Tongue (tissue), 2 donors: ENCODE measurements around the gene TCEAL3. TPM values are rescaled to one million over a fixed set of nuclear protein-coding genes. Genes with fewer than 3 reads are reported as not detected.
A peak's percentile ranks its signal among the peaks of the same experiment; 100 is the strongest.
"Not testable (repeated sequence)": the region's sequence is repeated elsewhere in the genome, so short reads cannot be mapped to it uniquely, and the experiment has no call there.

Source experiments
- DNase-seq: peaks from one replicate; pipeline ENCODE4 v3.0.0-alpha.2; 2015
- total RNA-seq: library from RNA; depleted of rRNA; stranded (reverse); fragments of >200 nt; gene quantifications from one replicate; pipeline ENCODE4 v1.2.3, GENCODE V29; 2014

TCEAL3 gene
- total RNA-seq, 1 donor from 2014 or later = 5.8 TPM

GRCh38 chrX:103626855-103627254, 19.1 kb downstream of the TCEAL3 start:
- DNase-seq = no peak

GRCh38 chrX:103628386-103629317, 20.9 kb downstream of the TCEAL3 start, which contains the start of gene TCEAL1:
Gene TCEAL1, plus strand, starts transcription at chrX:103628975. Its CDS starts 942 bp downstream, at chrX:103629917.
- DNase-seq = peak; percentile 82

GRCh38 chrX:103629318-103630170, 21.8 kb downstream of the TCEAL3 start:
- DNase-seq = peak; percentile 86

- DNase-seq = no peak
Measured at GRCh38 chrX:103630171-103630511, 22.4 kb downstream of the TCEAL3 start.

GRCh38 chrX:103631145-103631544, 23.4 kb downstream of the TCEAL3 start:
- no peak for DNase-seq

- DNase-seq = no peak
Measured at GRCh38 chrX:103635436-103635835, 27.7 kb downstream of the TCEAL3 start.

GRCh38 chrX:103637604-103638338, 30.0 kb downstream of the TCEAL3 start:
- no peak for DNase-seq

GRCh38 chrX:103638479-103639346, 30.9 kb downstream of the TCEAL3 start:
- peak; percentile 32 for DNase-seq

GRCh38 chrX:103640401-103641155, 32.8 kb downstream of the TCEAL3 start:
- no peak for DNase-seq

- DNase-seq = no peak
Measured at GRCh38 chrX:103644125-103644524, 36.4 kb downstream of the TCEAL3 start.

GRCh38 chrX:103647630-103648029, 39.9 kb downstream of the TCEAL3 start:
- no peak for DNase-seq

- no peak for DNase-seq
Measured at GRCh38 chrX:103651151-103651773, 43.5 kb downstream of the TCEAL3 start.

- not testable (repeated sequence) for DNase-seq
Measured at GRCh38 chrX:103655230-103656000, 47.7 kb downstream of the TCEAL3 start.

GRCh38 chrX:103656617-103657016, 48.9 kb downstream of the TCEAL3 start:
- DNase-seq = no peak

- DNase-seq = not testable (repeated sequence)
Measured at GRCh38 chrX:103657066-103657465, 49.3 kb downstream of the TCEAL3 start.

GRCh38 chrX:103658681-103659433, 51.1 kb downstream of the TCEAL3 start:
- DNase-seq = no peak

GRCh38 chrX:103659460-103659859, 51.7 kb downstream of the TCEAL3 start:
- not testable (repeated sequence) for DNase-seq
